Kidney epithelial cell (primary cell): ENCODE results near the gene ENPP1. TPM values are rescaled to one million over a fixed set of nuclear protein-coding genes. Genes with fewer than 3 reads are reported as not detected.

Experiments
- DNase-seq: peaks from one replicate; pipeline ENCODE4 v3.0.0-alpha.2; 2010; ENCODE audit warnings: low read depth
- H3K27me3 ChIP-seq: 2 replicates; pipeline ENCODE4 v1.6.0; 2011; ENCODE audit warnings: low read length; ENCODE audit not compliant: control insufficient read depth, insufficient read depth
- H3K36me3 ChIP-seq: 2 replicates; pipeline ENCODE4 v1.5.1; 2011; ENCODE audit warnings: low read length; ENCODE audit not compliant: control insufficient read depth, insufficient read depth
- H3K4me3 ChIP-seq: 2 replicates; pipeline ENCODE4 v1.5.1; 2011; ENCODE audit warnings: low read depth, mild to moderate bottlenecking, control low read depth, low read length
- total RNA-seq: library from RNA; depleted of rRNA; stranded (reverse); fragments of >200 nt; gene quantifications from 2 replicates; pipeline ENCODE4 v1.2.3, GENCODE V29; 2015
- TF ChIP-seq, protein P1 (sequence below): IDR thresholded peaks from 2 replicates; pipeline ENCODE4 v1.5.1; 2011; ENCODE audit warnings: mild to moderate bottlenecking, moderate library complexity, low read length, control low read depth, inconsistent platforms; ENCODE audit not compliant: insufficient read depth, poor library complexity, severe bottlenecking

The ENPP1 gene
- total RNA-seq, 1 donor from 2014 or later: 1.2 TPM

DNA sequence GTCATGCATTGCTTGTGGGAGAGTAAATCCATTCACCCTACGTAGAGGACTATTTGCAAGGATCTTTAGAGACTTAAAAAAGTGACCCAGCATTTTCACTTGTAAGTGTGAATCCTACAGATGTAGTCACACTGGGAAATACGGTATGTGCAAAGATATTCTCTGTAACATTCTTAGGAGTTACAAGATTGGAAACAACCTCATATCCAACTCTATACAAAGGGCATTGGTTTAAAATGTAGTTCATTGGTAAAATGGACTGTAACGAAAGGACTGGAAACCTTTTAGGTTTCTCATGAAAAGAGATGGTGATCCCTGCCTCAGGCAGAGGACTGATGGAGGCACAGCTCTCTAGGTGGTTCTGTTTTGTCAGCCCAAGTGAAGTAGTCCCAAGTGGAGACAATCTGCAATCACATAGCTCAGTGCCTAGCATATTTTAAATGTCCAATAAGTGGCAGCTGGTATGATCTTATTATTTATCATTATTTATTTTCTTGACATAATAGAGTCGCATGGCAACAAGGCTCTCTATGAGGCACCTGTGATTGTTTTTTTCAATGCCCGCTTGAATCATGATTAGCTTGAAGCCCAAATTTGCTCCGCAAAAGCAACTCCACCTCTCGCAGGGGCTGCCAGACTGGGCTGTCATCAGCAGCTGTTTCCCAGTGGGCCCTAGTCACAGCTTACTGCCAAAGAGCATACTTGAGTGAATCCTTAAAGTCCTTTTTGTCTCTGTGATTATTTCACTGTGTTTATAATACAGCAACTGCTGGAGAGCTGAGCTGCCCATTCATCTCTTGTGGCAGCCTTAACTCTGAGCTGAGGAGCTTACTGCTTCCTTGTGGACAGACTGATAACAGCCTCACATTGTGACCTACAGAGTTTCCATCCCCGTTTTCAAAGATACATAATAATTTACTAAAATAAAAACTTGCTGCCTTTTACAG is 19.8 kb upstream of the ENPP1 start:
- no peak for DNase-seq
- Histone ChIP-seq H3K4me3 (no peak overlapping the region), H3K36me3 (no peaks in the 10 kb centered on the region), H3K27me3 (no peaks in the 10 kb centered on the region)
- TF ChIP-seq, protein P1, sequence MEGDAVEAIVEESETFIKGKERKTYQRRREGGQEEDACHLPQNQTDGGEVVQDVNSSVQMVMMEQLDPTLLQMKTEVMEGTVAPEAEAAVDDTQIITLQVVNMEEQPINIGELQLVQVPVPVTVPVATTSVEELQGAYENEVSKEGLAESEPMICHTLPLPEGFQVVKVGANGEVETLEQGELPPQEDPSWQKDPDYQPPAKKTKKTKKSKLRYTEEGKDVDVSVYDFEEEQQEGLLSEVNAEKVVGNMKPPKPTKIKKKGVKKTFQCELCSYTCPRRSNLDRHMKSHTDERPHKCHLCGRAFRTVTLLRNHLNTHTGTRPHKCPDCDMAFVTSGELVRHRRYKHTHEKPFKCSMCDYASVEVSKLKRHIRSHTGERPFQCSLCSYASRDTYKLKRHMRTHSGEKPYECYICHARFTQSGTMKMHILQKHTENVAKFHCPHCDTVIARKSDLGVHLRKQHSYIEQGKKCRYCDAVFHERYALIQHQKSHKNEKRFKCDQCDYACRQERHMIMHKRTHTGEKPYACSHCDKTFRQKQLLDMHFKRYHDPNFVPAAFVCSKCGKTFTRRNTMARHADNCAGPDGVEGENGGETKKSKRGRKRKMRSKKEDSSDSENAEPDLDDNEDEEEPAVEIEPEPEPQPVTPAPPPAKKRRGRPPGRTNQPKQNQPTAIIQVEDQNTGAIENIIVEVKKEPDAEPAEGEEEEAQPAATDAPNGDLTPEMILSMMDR: no peak

DNA sequence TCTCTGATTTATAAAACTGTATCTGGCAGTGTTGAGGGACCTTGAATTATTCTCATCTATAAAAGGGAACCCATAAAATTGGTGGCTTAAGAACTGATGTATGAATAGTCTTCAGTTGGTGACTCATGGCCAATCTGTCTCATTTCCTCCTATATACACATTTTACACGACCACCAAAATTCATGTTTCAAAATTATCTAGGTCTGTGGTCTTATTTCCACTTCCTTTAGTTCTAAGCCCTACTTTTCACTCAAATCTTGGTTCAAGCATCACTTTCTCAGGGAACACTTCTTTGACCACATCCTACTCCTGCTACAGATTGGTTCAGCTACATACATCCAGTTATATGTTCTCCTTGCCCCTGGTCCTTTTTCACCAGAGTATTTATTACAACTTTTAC is 18.6 kb upstream of the ENPP1 start:
- no peaks in the 10 kb centered on the region for H3K36me3 ChIP-seq
- H3K4me3 ChIP-seq: no peak overlapping the region
- TF ChIP-seq, protein P1: no peak
- no peaks in the 10 kb centered on the region for H3K27me3 ChIP-seq
- DNase-seq: no peak

DNA sequence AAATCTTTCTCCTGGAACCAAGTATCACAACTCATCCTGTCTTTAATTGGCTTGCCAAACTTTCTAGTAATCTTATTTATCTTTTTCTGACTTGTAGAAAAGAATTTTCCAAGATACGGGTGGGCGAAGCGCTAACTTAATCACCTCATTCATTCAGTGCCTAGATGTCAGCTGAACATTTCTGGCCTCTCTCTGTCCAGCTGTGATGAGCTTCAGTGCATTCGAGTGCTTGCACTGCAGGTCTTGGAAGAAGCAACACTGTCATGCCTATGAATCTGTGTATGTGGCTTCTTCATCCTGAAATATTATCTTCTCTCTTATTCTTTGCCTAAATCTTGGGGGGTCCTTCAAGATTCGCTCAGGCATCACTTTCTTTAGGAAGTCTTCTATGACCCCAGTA is 16.3 kb upstream of the ENPP1 start:
- Histone ChIP-seq H3K36me3 (no peaks in the 10 kb centered on the region), H3K27me3 (no peaks in the 10 kb centered on the region), H3K4me3 (no peak overlapping the region)
- TF ChIP-seq, protein P1: no peak
- DNase-seq: no peak

DNA sequence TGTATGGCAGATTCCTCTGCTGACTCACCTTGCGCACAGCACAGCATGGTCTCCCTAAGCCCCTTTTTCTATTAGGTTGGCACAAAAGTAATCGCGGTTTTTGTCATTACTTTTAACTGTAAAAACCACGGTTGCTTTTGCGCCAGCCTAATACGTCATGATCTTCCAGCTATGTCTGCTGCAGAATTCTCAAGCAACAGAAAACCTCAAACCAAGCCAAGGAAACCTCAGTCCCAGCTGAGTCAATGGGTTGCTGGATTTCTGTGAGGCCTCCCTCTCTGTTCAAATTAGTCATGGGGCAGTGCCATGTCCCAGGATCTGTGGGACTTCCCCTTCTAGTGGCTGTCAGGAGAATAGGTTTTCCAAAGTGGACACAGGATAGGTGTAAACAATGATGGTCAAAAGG is 15.7 kb upstream of the ENPP1 start:
- H3K27me3 ChIP-seq: no peaks in the 10 kb centered on the region
- no peak overlapping the region for H3K4me3 ChIP-seq
- no peak for DNase-seq
- TF ChIP-seq, protein P1: no peak
- H3K36me3 ChIP-seq: no peaks in the 10 kb centered on the region

DNA sequence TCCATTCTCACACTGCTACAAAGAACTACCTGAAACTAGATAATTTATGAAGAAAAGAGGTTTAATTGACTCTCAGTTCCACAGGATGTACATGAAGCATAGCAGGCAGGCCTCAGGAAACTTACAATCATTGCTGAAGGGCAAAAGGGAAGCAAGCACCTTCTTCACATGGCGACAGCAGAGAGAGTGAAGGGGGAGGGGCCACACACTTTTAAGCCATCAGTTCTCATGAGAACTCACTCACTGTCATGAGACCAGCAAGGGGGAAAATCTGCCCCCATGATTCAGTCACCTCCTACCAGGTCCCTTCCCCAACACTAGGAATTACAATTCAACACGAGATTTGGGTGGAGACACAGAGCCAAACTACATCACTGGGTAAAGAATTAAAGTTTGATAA is 12.5 kb upstream of the ENPP1 start:
- no peak for DNase-seq
- TF ChIP-seq, protein P1: no peak
- Histone ChIP-seq H3K27me3 (no peaks in the 10 kb centered on the region), H3K4me3 (no peak overlapping the region), H3K36me3 (no peaks in the 10 kb centered on the region)

DNA sequence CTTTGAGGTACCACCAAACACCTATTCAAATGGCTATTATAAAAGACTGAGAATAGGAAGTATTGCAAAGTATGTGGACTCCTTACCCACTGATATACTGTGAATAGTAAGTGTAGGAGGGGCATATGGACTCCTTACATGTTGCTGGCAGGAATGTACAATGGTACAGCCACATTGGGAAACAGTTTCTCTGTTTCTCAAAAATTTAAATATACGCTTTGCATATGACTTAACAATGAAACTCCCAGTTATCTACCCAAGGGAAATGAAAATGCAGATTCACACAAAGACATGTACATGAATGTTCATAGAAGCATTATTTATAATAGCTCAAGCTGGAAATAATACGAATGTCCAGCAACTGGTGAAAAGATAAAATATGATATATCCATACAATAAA is 5.5 kb upstream of the ENPP1 start:
- H3K27me3 ChIP-seq: no peaks in the 10 kb centered on the region
- DNase-seq: no peak
- TF ChIP-seq, protein P1: no peak
- H3K4me3 ChIP-seq: no peak overlapping the region
- H3K36me3 ChIP-seq: no peaks in the 10 kb centered on the region
